HG02970 (cell line): ENCODE results near the gene PPP1R13L.

Experiments used
- ATAC-seq: cut with Tn5 transposase; IDR thresholded peaks from one replicate; pipeline ENCODE4 v1.9.1; 2021; ENCODE audit warnings: mild to moderate bottlenecking, moderate library complexity, moderate number of reproducible peaks; ENCODE audit not compliant: unreplicated experiment, low FRiP score

The PPP1R13L gene, protein sequence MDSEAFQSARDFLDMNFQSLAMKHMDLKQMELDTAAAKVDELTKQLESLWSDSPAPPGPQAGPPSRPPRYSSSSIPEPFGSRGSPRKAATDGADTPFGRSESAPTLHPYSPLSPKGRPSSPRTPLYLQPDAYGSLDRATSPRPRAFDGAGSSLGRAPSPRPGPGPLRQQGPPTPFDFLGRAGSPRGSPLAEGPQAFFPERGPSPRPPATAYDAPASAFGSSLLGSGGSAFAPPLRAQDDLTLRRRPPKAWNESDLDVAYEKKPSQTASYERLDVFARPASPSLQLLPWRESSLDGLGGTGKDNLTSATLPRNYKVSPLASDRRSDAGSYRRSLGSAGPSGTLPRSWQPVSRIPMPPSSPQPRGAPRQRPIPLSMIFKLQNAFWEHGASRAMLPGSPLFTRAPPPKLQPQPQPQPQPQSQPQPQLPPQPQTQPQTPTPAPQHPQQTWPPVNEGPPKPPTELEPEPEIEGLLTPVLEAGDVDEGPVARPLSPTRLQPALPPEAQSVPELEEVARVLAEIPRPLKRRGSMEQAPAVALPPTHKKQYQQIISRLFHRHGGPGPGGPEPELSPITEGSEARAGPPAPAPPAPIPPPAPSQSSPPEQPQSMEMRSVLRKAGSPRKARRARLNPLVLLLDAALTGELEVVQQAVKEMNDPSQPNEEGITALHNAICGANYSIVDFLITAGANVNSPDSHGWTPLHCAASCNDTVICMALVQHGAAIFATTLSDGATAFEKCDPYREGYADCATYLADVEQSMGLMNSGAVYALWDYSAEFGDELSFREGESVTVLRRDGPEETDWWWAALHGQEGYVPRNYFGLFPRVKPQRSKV

DNA sequence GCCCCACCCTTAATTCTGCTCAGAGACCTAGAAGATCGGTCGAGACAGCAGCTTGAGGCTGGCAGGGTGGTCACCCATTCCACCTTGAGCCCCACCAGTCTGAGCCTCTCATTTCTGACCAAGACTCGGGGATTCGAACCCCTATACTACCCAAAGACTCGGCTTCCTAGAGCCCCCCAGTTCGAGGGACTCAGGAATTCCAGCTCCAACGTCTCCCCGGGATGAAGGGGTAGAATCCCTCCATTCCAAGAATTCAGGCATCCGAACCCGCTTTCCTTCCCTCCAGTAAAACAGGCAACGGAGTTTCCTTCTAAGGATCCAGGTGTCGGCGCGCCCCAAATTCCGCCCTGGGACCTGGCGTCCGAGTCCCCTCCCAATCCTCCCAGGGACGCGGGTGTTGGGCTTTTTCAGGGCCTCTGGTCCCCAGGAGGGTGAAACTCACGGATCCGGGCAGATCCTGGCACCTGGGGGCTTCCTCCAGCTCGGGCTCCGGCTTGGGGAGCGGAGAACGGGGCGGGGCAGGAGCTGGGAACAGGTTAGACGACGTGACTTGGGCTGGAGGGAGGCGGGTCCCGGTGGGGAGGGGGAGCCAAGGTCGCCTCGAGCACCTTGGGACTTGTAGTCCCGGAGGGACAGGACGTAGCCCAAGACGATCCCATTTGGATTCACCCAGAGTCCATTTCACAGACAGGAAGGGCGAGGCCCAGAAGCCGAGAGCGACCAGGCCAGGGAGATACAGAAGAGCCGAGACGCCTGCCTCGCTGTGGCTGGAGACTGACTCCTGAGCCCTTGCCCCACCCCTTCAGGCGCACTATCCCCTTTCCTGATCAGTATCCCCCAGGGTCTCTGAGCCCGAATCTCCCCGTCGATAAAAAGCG is at the start of gene PPP1R13L:
Gene PPP1R13L, minus strand, starts transcription at position 513 of the 878 bp plus-strand sequence. CDS start 6,751 bp downstream, outside the sequence.
- ATAC-seq = no peak

DNA sequence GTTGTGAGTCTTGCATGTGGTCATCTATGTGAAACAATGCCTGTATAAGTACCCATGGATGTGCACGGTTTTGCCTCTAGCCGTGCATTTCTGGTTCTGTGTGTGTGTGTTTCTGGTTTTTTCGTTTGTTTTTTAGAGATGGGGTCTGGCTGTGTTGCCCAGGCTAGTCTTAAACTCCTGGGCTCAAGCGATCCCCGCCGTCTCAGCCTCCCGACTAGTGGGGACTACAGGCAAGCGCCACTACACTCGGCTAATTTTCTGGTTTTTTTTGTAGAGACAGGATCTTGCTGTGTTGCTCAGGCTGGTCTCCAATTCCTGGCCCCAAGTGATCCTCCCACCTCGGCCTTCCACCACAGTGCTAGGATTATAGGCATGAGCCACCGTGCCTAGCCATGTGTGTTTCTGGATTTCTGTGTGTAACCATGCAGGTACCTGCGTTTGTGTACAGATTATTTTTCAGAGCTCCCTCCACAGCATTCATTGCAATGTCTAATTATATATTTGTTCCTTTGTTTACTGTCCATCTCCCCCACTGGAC is 47.0 kb upstream of the PPP1R13L start:
- no peak for ATAC-seq

DNA sequence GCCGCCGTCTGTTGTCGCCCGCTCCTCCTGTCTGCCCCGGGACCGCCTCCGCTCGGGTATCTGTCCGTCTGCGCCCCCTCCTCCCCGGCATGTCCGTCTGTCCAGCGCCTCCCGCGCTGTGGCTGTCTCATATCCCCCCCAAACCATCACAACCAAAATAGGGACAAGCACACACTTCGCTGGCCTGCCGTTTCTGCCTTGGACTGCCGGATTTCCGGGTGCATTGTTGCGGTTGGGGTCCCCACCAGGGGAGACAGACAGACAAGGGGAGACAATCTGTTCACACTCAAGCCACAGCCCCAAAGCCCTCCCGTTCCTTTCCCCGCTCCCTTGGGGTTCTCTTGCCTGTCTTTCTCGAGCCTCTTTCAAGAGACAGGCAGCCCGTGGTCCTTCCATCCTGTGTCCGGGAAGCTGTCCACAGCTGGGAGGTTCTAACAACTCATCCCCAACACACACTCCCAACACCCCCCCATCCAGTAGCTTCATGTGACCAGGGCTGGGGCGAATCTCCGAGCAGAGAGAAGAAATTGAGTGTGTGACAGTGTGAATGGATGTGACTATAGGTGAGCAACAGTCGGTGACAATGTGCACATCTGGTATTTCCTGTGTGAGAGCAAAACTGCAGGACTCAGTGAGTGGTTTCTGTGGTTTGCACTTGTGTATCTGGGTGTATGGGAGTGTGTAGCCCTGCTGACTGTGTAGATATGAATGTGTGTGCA is 46.4 kb upstream of the PPP1R13L start:
- peak; percentile 2 for ATAC-seq

DNA sequence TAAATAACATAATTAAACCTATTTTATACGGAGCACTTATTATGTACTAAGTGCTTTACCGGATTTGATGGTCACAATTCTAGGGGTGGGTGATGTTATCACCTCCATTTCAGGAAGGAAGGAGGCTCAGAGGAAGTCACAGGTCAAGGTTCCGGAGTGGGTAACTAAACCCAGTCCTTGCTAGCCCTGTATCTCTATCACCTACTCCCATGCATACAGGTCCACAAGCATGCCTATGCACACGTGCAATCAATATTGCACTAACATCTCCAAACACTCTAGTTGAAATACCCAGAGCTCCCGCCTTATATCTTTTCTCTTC is 45.1 kb upstream of the PPP1R13L start:
- ATAC-seq = no peak

DNA sequence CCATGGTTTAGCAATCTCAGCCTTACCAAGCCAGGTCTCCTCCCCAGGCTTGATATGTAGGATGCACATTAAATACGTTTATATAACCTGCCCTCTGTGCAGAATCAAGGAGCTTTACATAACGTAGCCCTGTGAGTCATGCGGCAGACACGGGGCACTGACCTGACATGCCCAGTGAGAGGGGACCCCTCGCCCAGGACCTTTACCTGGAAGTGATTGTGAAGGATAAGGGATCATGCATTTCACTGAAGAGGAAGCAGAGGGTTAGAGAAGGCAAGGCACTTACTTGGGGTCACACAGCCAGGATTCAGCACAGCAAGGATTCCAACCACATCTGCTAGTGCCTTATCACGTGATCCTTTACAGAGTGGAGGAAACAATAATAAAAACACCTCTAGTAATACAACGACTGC is 44.0 kb upstream of the PPP1R13L start:
- no peak for ATAC-seq

DNA sequence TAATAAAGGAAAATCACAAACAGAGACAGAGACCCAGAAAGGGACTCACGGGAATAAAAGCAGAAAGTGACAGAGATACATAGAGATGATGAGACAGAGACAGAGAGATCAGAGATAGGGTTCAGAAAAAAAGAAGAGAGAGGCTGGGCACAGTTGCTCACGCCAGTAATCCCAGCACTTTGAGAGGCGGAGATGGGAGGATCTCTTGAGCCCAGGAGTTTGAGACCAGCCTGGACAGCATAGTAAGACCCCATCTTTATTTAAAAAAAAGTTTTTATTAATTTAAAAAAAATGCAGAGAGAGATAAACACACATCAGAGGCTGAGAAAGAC is 43.5 kb upstream of the PPP1R13L start:
- ATAC-seq = no peak

DNA sequence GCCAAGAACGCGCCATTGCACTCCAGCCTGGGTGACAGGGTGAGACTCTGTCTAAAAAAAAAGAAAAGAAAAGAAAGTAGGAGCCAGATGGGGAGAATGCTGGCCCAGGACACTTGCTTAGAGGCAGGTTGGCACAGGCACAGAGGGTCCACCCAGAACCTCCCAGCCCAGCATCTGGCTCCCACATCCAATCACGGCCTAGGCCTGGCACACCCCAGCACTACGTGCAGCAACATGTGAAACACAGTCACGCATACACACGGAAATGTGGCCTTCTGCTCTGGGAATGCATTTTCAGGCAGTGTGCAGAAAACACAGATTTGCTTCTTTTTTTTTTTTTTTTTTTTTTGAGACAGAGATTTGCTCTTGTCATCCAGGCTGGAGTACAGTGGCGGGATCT is 42.1 kb upstream of the PPP1R13L start:
- no peak for ATAC-seq

DNA sequence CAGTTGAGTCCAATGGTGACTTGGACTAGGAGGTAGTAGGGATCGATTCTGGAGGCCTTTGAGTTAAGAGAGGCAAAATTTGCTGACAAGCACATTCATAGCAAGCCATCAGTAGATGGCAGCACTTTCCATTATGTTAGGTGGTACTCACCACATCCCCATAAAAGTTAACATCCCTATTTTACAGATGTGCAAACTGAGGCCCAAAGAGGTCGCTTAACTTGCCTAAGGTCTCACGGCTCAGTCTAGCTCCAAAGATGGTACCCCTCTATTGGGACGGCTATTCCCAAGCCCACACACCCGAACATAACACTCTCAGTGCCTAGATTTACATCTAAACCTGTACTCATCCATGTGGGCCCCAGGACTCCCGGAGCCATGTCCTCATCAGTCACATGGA is 41.4 kb upstream of the PPP1R13L start:
- no peak for ATAC-seq

DNA sequence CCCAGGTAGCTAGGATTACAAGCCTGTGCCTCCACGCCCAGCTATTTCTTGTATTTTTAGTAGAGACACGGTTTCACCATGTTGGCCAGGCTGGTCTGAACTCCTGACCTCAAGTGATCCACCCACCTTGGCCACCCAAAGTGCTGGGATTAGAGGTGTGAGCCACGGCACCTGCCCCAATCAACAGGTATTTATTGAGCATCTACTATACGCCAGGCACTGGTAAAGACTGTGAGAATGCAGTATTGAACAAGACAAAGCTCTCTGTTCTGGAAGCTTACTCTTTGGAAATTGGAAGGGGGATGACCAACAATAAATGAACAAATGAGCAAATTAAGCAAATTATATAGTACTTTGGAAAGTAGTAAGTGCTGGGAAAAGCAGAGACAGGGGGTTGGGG is 40.3 kb upstream of the PPP1R13L start:
- ATAC-seq = no peak

DNA sequence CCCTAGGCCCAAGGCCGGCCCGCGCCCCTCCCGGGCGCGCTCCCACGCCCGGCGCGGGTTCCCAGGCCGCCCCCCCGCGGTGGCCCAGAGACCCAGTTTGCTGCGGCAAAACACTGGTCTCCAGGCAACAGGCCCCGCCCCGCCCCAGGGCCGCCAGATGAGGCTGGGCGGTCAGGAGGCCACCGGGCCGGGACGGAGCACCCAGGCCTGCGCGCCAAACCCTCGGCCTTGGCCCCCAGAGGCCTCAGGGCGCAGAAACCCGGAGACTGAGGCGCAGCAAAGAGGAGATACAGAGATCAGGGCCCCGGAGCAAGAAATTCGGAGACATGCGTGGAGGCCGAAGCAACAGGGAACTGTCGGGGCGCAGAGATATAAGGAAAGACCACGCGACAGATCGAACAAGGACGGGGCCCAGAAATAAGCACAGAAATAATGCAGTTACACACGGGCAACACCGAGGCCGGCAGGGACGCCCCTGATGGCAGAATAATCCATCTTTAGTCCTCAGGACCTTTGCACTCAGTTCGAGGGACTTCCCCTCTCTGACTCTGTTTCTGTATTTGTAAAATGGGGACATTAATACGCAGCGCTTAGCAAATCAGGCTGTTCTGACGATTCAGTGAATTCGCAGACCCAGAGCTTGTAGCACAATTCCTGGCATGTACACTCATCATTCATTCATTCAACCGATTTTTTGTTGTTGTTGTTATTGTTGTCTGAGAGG is 39.6 kb upstream of the PPP1R13L start:
- ATAC-seq = no peak

DNA sequence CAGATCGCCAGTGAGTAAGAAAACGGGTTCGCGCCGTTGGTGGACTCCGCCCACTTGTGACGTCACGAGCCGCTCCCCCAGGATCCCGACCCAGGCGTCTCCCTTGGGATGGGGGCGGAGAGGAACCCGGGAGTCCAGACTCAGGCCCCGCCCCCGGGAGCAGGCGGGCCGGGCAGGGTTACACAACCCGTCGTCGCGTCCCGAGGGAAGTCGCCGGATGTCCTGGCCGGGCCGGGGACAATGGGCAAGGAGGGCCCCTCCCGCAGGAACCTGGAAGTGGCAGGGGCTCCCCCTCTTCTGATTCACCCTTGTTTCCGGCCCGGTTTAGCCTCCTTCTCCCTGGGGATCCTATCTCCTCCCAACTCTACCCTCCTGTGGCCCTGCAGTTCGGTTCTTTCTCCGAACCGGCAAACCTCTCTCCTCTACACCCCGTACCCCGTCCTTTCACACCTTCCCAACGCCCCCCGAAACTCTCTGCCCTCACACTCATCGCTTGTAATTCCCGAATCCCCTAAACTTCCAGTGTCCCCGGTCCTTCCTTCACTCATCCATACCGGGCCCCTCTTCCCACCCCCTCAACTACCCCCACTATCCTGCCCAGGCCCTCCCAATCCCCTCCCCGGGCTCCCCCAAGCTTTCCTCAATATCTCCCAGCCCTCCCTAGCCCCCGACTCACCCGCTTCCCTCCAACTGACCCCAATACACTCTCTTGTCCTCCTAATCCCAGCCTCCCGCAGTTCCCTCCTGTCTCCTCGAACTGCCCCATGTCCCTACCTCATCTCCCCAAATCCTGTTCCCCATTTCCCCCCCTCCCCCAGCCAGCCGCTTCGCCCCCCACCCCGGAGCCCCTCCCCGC is 38.8 kb upstream of the PPP1R13L start:
- no peak for ATAC-seq

DNA sequence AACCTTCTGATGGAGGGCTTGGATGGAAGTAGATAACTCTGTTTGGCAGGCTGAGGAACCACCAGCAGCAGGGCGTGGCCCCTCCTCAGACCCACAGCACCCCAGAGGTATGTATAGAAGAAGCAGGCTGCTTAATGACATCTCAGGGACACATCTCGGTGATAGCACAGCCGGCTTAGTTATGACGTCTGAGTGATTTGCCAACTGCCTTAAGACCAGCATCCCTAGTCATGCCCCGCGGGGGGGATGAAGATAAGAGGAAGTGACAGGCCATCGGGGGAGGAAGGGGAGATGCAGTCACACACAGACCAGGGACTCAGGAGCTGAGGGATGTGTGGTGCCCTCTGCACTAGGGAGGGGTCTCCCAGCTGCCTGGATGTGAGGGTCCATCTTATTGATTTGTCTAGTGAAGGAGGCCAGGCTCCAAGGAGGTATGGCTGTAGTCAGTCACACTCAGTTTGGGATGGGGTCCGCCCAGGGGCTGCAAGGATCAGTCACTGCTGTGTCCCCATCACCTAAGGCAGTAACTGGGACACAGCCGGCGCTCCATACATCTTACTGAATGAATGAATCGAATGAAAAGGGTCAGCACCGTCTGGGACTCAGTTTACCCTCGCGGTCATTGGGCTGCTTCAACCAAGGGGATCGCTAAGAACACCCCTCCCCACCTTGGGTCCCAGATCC is 38.1 kb upstream of the PPP1R13L start:
- no peak for ATAC-seq

DNA sequence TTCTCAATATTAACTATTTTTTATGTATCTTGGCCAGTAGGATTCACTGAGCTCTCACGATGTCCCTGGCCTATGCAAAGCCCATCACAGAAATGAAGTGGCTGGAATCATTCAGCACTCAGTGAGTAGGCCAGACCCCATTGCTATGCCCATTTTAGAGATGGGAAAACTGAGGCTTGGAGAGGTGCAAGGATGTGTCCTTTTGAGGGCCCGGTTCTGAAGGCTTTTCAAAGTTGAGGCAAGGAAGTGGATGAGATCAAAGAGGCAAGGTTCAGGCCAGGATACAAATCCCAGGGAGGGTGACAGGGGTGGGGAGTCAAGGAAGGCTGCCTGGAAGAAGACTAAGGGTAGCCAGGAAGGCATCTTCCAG is 37.5 kb upstream of the PPP1R13L start:
- no peak for ATAC-seq

DNA sequence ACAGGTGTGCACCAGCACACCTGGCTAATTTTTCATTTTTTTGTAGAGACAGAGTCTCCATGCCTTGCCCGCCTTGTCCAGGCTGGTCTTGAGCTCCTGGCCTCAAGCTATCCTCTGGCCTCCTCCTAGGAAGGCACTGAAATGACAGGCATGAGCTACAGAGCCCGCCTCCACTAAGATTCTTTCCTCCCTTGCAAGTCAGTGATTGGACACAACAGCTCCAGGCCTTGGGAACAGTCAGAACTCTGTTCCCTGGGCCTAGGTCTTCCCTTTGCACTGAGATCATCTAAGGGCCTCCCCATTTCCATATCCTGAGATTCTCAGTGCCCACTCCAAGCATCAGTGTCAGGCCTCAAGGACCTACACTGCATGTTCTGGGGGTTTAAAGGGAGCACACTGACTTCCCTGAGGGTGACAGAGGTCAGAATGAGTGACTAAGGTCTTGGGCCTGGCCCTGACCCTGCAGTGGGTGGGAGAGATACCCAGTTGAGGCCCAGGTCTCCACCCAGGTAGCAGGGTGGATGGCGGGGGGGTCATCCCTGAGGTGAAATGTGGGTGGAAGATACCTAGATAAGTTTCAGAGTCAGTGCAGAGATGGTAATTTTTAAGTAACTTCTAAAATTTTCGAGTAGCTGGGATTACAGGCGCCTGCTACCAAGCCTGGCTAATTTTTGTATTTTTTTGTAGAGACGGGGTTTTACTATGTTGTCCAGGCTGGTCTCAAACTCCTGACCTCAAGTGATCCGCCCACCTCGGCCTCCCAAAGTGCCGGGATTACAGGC is 36.2 kb upstream of the PPP1R13L start:
- no peak for ATAC-seq

DNA sequence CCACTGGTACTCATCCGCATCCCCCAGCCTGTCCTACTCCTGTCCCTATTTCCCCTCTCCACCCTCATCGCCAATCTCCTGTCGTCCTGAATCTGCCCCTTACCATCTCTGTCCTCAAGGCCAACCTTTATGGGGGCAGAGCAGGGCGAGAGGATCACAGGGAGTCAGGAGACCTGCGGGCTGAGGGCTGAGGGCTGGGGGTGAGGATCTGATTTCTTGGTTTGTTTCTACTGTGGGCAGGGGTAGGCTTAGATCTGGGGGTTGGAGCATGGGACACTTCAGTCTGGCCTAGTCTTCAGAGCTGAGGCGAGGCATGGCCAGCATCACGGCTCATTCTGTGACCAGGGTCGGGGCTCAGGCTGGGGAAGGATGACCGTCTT is 35.4 kb upstream of the PPP1R13L start:
- no peak for ATAC-seq

DNA sequence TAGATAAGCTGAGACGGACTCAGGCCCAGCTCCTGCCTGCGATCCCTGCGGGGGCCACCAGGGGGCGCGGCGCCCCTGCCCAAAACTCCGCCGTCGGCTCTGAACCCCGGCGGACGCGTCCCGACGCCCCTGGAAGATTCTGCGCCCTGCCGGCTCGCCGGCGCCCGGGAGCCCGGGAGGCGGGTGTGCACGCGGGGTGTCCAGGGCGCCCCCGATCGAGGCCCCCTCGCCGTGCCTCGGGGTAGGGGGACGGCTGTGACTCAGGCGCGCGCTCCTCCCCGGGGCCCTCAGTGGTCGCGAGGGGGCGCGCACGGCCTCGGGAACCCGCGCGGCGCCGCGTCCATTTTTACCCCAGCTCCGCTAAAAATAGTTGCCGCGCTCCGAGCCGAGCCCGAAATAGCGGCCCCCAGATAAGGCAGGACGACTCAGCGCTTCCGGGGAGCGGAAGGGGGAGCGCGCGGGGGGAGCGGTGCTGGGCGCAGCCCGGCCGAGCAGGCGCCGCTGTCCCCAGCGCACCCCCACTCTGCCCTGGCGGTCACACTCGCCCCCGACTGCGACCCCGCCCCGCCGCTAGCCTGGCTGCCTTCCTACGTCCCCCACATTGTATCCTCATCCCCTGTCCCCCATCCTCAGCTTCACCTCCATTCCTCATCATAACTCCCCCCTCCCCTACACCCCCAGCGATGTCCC is 34.8 kb upstream of the PPP1R13L start:
- peak; percentile 50 for ATAC-seq

DNA sequence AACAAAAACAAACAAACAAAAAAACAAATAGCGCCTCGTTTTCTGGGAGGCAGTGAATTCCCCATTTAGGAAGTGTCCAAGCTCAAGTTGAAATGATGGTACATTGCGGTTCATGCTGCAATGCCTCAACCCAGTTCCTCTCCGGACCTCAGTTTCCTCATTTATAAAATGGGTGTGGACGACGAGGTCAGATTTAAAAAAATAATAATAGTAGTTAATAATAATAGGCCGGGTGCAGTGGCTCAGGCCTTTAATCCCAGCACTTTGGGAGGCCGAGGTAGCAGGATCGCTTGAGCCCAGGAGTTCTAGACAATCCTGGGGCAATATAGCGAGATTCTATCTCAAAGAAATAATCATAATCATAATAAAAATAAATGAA is 34.3 kb upstream of the PPP1R13L start:
- ATAC-seq = no peak
